GM12872 (cell line): ENCODE results near the gene RNASEH2A.

ENCODE experiments used
- CTCF ChIP-seq: IDR thresholded peaks from 3 replicates; pipeline ENCODE4 v1.5.1; 2011; ENCODE audit warnings: low read depth, mild to moderate bottlenecking, low read length, moderate library complexity; ENCODE audit not compliant: insufficient read depth

The RNASEH2A gene

GRCh38 chr19:12797141-12797587 is 9.2 kb upstream of the RNASEH2A start:
- TF ChIP-seq CTCF = no peak

- TF ChIP-seq CTCF = no peak
These were observed 6.5 kb upstream of the RNASEH2A start for GRCh38 chr19:12799742-12800465.

GRCh38 chr19:12800466-12800770 is 6.0 kb upstream of the RNASEH2A start:
- TF ChIP-seq CTCF = no peak

GRCh38 chr19:12800923-12801465 is 5.4 kb upstream of the RNASEH2A start:
- no peak for TF ChIP-seq CTCF

GRCh38 chr19:12801466-12802266 is 4.7 kb upstream of the RNASEH2A start, which contains the start of the genes PRDX2 and THSD8:
PRDX2 (minus strand) TSS chr19:12801800; CDS start chr19:12801261, 539 bp downstream.
THSD8 (plus strand) TSS chr19:12802069; CDS start chr19:12802072, 3 bp downstream.
- no peak for TF ChIP-seq CTCF

- no peak for TF ChIP-seq CTCF
These were observed 3.9 kb upstream of the RNASEH2A start for GRCh38 chr19:12802267-12803106.

- TF ChIP-seq CTCF = no peak
These were observed 2.3 kb upstream of the RNASEH2A start for GRCh38 chr19:12804051-12804450.
